H54 (cell line): ENCODE measurements around the gene EDAR.

Experiments used
- DNase-seq: peaks from one replicate; pipeline ENCODE4 v3.0.0; 2011; ENCODE audit warnings: low spot score, mixed read lengths; ENCODE audit not compliant: insufficient read length
- FAIRE-seq: peaks from 3 replicates; lab custom pipeline; 2011; peaks lifted over from hg19 to GRCh38; lab: Jason Lieb, UNC
- POLR2A ChIP-seq: IDR thresholded peaks from 2 replicates; pipeline ENCODE4 v1.6.1; 2011; ENCODE audit warnings: low read depth, mild to moderate bottlenecking, low read length

EDAR gene

DNA sequence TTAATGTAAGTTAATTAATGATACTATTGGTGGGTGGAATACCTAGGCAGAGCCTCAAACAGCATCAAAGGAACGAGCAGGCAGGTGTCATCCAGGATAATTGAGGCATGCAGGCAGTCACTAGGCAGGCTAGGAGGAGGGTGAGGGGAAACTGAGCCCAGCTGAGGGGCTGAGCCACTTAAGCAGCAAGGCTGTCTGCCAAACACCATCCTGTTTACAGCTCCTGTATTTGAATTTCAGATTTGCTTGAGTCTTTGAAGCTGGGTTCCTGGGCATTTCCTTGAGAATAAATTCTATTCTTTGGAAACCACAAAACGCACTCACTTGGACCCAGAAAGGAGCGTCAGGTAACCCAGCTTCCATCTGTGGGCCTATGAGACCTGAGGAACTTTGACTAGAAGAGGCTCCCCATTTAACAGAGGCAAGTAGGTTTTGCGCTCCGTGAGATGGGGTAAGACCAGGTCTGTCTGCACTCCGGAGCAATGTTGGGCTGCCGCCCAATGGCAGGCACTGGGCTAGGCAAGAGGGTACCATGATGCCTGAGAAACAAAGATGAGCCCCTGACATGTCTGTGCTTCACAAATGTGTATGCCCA is 2.0 kb downstream of the EDAR start:
- DNase-seq: no peak
- no peak for TF ChIP-seq POLR2A
- FAIRE-seq: no peak

- DNase-seq (no peak), FAIRE-seq (no peak)
- no peak for TF ChIP-seq POLR2A
Observed at GRCh38 chr2:108983610-108984009, 5.4 kb downstream of the EDAR start.

- FAIRE-seq (no peak), DNase-seq (no peak)
- no peak for TF ChIP-seq POLR2A
Observed at GRCh38 chr2:108983061-108983460, 6.0 kb downstream of the EDAR start.

- TF ChIP-seq POLR2A: no peak
- DNase-seq (no peak), FAIRE-seq (no peak)
Observed at GRCh38 chr2:108982259-108982679, 6.8 kb downstream of the EDAR start.

DNA sequence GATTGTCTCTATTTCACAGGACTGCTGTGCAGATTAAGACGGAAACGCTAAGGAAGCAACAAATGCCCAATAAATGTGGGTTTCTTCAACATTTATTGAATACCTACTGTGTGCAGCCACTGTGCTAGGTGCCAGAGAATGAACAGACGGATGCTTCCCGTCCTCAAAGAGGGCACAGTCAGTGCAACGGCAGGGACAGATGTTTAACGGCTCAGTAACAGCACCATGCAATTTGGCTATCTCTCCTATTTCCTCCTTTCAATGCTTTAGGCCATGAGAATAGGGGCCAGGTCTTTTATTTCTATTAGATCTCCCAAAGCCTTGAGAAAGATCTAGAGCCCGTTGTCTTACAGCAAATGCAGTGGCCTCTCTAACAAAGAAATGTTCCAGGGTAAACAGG is 7.2 kb downstream of the EDAR start:
- FAIRE-seq (no peak), DNase-seq (no peak)
- no peak for TF ChIP-seq POLR2A

DNA sequence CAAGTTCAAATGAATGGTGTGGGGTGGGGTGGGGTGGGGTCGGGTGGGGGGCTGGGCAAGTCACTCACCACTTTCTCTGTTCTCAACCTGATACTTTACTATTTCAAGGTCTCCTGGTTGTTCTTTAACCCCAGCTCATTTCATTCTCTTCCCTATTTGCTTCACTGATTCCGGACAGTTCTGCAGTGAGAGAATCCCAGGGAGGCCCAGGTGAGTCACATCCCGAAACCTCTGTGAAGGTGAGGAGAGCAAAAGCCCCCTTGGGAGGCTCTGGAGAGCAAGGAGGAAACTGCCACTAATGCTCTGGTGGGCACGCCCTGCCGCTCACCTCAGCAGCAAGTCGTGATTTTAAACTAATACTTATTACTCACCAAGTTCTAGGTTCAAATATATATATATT is 8.9 kb downstream of the EDAR start:
- FAIRE-seq (no peak), DNase-seq (no peak)
- TF ChIP-seq POLR2A: no peak

DNA sequence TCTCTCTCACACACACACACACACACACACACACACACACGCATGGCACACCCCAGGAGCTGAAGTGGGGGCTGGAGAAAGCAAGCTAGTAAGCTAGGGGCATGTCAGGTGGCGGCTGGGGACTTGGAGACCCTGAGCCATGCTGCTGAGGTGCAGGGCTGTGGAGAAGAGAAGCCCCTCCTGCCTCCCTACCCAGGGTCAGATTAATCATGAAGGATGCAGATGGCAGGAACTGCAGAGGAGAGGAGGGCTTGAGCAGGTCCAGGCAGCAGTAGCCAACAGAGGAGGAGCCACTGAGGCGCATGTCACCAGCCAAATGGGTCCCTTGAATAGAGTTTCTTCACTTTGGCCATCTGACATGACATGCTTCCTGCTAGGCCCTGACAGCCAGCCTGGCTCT is 9.6 kb downstream of the EDAR start:
- DNase-seq (no peak), FAIRE-seq (no peak)
- TF ChIP-seq POLR2A: no peak

DNA sequence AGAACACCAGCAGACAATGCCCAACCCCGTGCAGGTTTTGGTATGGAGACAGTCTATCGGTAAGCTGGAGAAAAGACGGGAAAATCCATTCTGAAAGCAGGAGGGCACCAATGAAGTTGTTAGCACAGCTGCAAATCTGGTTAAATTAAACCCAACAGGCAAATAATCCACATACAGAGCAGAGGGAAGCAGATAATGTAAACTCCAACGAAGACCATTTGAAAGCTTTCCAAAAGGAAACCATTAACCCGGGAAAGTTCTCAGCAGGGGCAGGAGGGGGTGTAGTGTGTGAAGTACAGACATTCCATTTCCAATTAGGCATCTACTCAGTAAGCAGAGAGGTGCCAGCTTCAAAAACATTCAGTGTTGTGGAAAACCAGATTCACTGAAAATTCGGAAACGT is 10.3 kb downstream of the EDAR start:
- TF ChIP-seq POLR2A: no peak
- DNase-seq (no peak), FAIRE-seq (no peak)

- TF ChIP-seq POLR2A: no peak
- DNase-seq: no peak
- no peak for FAIRE-seq
Observed at GRCh38 chr2:108975613-108976435, 13.2 kb downstream of the EDAR start.

DNA sequence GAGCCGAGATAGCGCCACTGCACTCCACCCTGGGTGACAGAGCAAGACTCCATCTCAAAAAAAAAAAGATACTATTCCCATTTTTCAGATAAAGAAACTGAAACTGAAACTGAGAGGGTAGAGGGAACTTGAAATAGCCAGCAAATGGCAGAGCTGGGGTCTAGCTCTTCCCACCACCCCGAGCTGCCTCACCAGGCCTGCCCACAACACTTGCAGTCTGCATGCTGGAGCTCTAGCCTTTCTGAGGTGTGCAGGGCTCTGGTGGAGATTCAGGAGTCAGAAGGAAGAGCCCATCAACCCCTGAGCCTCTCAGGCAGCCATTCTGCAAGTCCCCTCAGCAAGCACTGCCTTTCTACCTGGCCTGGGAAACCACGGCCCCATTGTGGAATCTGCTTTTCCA is 14.3 kb downstream of the EDAR start:
- DNase-seq (no peak), FAIRE-seq (no peak)
- TF ChIP-seq POLR2A: no peak

DNA sequence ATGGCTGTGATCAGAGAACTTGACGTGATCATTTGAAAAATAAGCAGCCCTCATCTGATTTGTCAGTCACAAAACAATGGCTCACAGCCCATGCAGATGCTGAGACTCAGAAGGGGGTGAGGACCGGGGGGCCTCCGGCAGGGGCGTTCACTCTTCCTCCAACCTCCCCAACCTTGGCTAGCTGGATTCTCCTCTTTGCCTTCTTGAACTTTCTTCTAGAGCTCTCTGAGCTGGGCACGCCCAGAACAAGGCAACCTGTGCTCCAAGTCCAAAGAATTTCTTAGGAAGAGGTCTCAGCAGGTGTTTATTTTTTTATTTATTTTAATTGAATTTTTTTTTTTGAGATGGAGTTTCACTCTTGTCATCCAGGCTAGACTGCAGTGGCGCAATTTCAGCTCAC is 16.4 kb downstream of the EDAR start:
- TF ChIP-seq POLR2A: no peak
- FAIRE-seq (no peak), DNase-seq (no peak)

GRCh38 chr2:108971661-108972566 is 17.1 kb downstream of the EDAR start:
- DNase-seq (peak; percentile 70), FAIRE-seq (peak; percentile 45)
- no peak for TF ChIP-seq POLR2A

GRCh38 chr2:108970369-108970768 is 18.7 kb downstream of the EDAR start:
- TF ChIP-seq POLR2A: no peak
- DNase-seq: no peak
- FAIRE-seq: no peak

- FAIRE-seq: no peak
- no peak for TF ChIP-seq POLR2A
- no peak for DNase-seq
Observed at GRCh38 chr2:108969856-108970255, 19.2 kb downstream of the EDAR start.

- DNase-seq: peak; percentile 43
- FAIRE-seq: peak; percentile 57
- no peak for TF ChIP-seq POLR2A
Observed at GRCh38 chr2:108968619-108969018, 20.4 kb downstream of the EDAR start.
